22Rv1 (cell line): ENCODE results near the gene SLC38A1.

Experiments
- CTCF ChIP-seq: fragments of 450-650 bp; IDR thresholded peaks from 2 replicates; pipeline ENCODE4 v1.5.1; 2017; ENCODE audit warnings: mild to moderate bottlenecking
- ZFX ChIP-seq: fragments of 450-650 bp; IDR thresholded peaks from 2 replicates; pipeline ENCODE4 v1.6.1; 2017; ENCODE audit warnings: antibody characterized with exemption, borderline replicate concordance

DNA sequence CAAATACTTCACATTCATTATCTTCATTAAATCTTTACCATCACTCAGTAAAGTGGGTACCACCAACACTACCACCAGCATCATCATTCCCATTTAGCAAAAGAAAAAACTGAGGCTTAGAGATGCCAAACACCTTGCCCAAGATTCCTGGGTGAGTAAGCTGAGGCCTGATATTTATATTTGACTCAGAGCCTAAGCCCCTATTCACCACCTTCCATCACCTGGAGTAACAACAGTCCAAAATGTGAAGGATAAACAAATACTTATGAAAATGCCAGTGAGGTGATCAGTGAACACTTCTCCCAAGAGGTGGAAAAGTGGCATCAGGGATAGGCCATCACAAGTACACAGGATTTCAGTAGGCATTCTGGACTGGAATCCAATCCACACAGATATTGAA is 3.7 kb downstream of the SLC38A1 start:
- TF ChIP-seq CTCF: no peak
- no peak for TF ChIP-seq ZFX
